Gastrocnemius medialis (tissue), 4 donors: ENCODE measurements around the gene CLDN8. TPM values are rescaled to one million over a fixed set of nuclear protein-coding genes. Genes with fewer than 3 reads are reported as not detected.

Source experiments
- ATAC-seq, 2 donors: fragments of 150-250 bp; one replicate each; pipeline ENCODE4 v1.9.1; 2016
- DNase-seq, 2 donors: peaks; one replicate each; pipeline ENCODE4 v3.0.0-alpha.2; 2019
- H3K27ac ChIP-seq, 4 donors: fragments of 200-600 bp; sonication (generic); 1 replicate in 1 of 4; 2 replicates in 3 of 4; pipeline ENCODE4 v1.5.1; 2016 to 2018; ENCODE audit warnings: mild to moderate bottlenecking in 2 of 4, moderate library complexity in 1 of 4
- H3K27me3 ChIP-seq, 3 donors: fragments of 200-600 bp; sonication (generic) in 2 of 3; 1 replicate in 1 of 3; 2 replicates in 2 of 3; pipeline versions ENCODE4 v1.5.1 to v1.6.0; 2016 to 2019; ENCODE audit warnings: mild to moderate bottlenecking in 1 of 3, moderate library complexity in 1 of 3
- H3K36me3 ChIP-seq, 2 donors: fragments of 200-600 bp; sonication (generic) in 1 of 2; one replicate each; pipeline ENCODE4 v1.5.1; 2017 to 2018
- H3K4me1 ChIP-seq, 2 donors: fragments of 200-600 bp; sonication (generic) in 1 of 2; one replicate each; pipeline ENCODE4 v1.5.1; 2016 to 2017; ENCODE audit warnings: mild to moderate bottlenecking in 2 of 2
- H3K4me3 ChIP-seq, 4 donors: fragments of 200-600 bp; sonication (generic) in 3 of 4; 1 replicate in 1 of 4; 2 replicates in 3 of 4; pipeline ENCODE4 v1.5.1; 2016 to 2019; ENCODE audit warnings: mild to moderate bottlenecking in 2 of 4
- H3K9me3 ChIP-seq, 3 donors: fragments of 200-600 bp; sonication (generic) in 2 of 3; 1 replicate in 1 of 3; 2 replicates in 2 of 3; pipeline ENCODE4 v1.5.1; 2016 to 2019
- POLR2A ChIP-seq, 2 donors: fragments of 450-650 bp; IDR thresholded peaks; one replicate each; pipeline ENCODE4 v1.6.1; 2017; ENCODE audit warnings: antibody characterized with exemption in 2 of 2, mild to moderate bottlenecking in 2 of 2, moderate library complexity in 2 of 2
- in situ Hi-C, 4 donors: fragments of 200-750 bp; cut with MboI; loops; one replicate each; pipeline versions ENCODE4 v1.15.0 to v1.8.0; 2017; ENCODE audit warnings: low sequenced_read_pairs in 4 of 4
- intact Hi-C: fragments of 100-400 bp; cut with DNase I; formaldehyde crosslinking; loops from one replicate; pipeline ENCODE4 v1.15.1; 2023; ENCODE audit warnings: low total_unique reads
- total RNA-seq, 4 donors: library from RNA; depleted of rRNA; stranded (reverse); fragments of >200 nt; gene quantifications; one replicate each; pipeline versions ENCODE4 v1.1.0 to v1.2.3, GENCODE V29; 2016
- TF ChIP-seq, protein P1 (sequence below), 5 experiments: fragments of 450-650 bp in 3 of 5; fragments of 200-600 bp in 2 of 5; sonication (generic) in 2 of 5; IDR thresholded peaks in 4 of 5; conservative IDR thresholded peaks in 1 of 5; 1 replicate in 4 of 5; 2 replicates in 1 of 5; pipeline ENCODE4 v1.5.1; 2016 to 2019; ENCODE audit warnings: antibody characterized with exemption in 5 of 5, mild to moderate bottlenecking in 3 of 5, moderate library complexity in 3 of 5

Gene CLDN8
- total RNA-seq, 4 donors from 2014 or later: 0.34 TPM; not detected in 3

DNA sequence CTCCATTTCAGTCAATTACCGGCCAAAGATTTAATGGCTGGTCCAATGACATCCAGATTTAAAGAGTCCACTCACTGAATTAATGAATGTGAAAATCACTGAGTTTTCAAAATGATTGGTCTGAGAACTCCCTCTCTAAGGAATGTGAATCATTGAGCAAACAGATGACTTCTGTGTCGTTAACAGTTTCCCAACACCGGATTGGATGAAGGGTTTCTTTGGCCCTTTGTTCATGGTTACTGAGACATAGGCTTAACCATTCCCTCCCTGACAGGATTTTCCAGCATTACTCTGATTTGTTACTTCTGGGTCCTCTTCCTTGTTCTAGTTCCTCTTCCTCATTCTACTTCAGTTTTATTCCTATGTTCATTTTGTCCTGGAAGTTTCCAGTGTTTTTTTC, 47.8 kb downstream of the CLDN8 start:
- TF ChIP-seq, protein P1, sequence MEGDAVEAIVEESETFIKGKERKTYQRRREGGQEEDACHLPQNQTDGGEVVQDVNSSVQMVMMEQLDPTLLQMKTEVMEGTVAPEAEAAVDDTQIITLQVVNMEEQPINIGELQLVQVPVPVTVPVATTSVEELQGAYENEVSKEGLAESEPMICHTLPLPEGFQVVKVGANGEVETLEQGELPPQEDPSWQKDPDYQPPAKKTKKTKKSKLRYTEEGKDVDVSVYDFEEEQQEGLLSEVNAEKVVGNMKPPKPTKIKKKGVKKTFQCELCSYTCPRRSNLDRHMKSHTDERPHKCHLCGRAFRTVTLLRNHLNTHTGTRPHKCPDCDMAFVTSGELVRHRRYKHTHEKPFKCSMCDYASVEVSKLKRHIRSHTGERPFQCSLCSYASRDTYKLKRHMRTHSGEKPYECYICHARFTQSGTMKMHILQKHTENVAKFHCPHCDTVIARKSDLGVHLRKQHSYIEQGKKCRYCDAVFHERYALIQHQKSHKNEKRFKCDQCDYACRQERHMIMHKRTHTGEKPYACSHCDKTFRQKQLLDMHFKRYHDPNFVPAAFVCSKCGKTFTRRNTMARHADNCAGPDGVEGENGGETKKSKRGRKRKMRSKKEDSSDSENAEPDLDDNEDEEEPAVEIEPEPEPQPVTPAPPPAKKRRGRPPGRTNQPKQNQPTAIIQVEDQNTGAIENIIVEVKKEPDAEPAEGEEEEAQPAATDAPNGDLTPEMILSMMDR (IDR thresholded peaks at IDR 0.05 in 4 of 5, conservative IDR thresholded peaks at IDR 0.05 in 1 of 5): no peak
- no peak for TF ChIP-seq POLR2A (IDR thresholded peaks at IDR 0.05)
- no peak for ATAC-seq
- Histone ChIP-seq H3K9me3 (no peaks in the 10 kb centered on the region), H3K4me1 (no peaks in the 10 kb centered on the region), H3K27me3 (no peaks in the 10 kb centered on the region), H3K36me3 (no peaks in the 10 kb centered on the region), H3K4me3 (no peak overlapping the region), H3K27ac (no peak overlapping the region)
- intact Hi-C loops: no loop called here
- in situ Hi-C loops: no loop called here
- DNase-seq: no peak

DNA sequence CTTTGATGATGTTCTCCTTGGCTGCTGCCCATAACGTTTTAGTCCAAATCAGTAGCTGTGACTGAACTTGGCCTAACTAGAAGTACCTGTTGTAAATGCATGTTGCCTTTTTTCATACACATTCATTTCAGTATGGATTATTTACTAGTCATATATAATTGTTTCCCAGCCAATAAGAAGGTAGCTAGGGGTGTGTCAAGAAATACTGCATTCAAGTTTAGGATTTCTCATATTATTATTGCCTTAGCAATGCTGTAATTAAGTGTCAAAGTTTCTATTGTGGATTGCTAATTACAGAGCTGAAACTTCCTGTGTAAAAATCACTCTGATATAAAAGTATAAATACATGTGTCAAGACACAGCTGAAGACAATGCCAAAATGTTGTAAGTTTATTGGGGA, 49.2 kb downstream of the CLDN8 start, which contains the start of gene CLDN17:
CLDN17 (minus strand) TSS at position 101 of the 400 bp plus-strand sequence. CDS start 188 bp downstream, outside the sequence.
- no peak for TF ChIP-seq POLR2A (IDR thresholded peaks at IDR 0.05)
- in situ Hi-C loops (no loop called here), intact Hi-C loops (no loop called here)
- Histone ChIP-seq H3K4me3 (no peak within 1 kb of the TSS), H3K27me3 (no peaks in the 10 kb centered on the region), H3K4me1 (no peaks in the 10 kb centered on the region), H3K27ac (no peak within 1 kb of the TSS), H3K9me3 (no peaks in the 10 kb centered on the region), H3K36me3 (no peaks in the 10 kb centered on the region)
- no peak for DNase-seq
- no peak for ATAC-seq

DNA sequence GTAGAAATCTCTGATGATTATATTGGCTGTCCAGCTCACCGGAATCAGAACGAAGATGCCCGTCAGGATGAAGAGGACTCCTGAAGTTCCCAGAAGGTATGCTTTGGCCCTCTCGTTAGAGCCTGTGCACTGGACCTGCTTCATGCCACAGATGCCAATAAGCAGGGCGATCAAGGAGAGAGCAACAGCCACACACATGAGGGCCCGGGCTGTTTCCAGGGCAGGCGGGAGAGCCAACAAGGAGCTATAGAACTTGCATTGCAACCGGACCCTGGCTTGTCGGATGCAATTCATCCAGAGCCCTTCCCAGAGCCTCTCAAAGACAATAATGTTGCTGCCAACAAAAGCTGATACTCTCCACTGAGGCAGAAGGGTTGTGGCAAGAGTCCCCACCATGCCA, 49.7 kb downstream of the CLDN8 start:
- Histone ChIP-seq H3K27ac (no peak overlapping the region), H3K4me1 (no peaks in the 10 kb centered on the region), H3K9me3 (no peaks in the 10 kb centered on the region), H3K27me3 (no peaks in the 10 kb centered on the region), H3K36me3 (no peaks in the 10 kb centered on the region), H3K4me3 (no peak overlapping the region)
- TF ChIP-seq POLR2A (IDR thresholded peaks at IDR 0.05): no peak
- TF ChIP-seq, protein P1 (IDR thresholded peaks at IDR 0.05 in 4 of 5, conservative IDR thresholded peaks at IDR 0.05 in 1 of 5): no peak
- intact Hi-C loops (no loop called here), in situ Hi-C loops (no loop called here)
- ATAC-seq (no peak), DNase-seq (no peak)

- no peaks in the 10 kb centered on the region for H3K4me1 ChIP-seq
- in situ Hi-C loops: no loop called here
- no peak for ATAC-seq
Observed at GRCh38 chr21:30164796-30165195, 51.1 kb downstream of the CLDN8 start.

More at GRCh38 chr21:30164796-30165195, 51.1 kb downstream of the CLDN8 start:
- no peaks in the 10 kb centered on the region for H3K36me3 ChIP-seq
- no peak for DNase-seq
- no peaks in the 10 kb centered on the region for H3K27me3 ChIP-seq
- no peak for TF ChIP-seq POLR2A (IDR thresholded peaks at IDR 0.05)
- TF ChIP-seq, protein P1 (IDR thresholded peaks at IDR 0.05 in 4 of 5, conservative IDR thresholded peaks at IDR 0.05 in 1 of 5): no peak
- H3K4me3 ChIP-seq: no peak overlapping the region
- no peak overlapping the region for H3K27ac ChIP-seq
- H3K9me3 ChIP-seq: no peaks in the 10 kb centered on the region
- intact Hi-C loops: no loop called here

Other genes with a start within 250 kb of the CLDN8 start
- gene CLDN17, start 49.3 kb downstream of the CLDN8 start, total RNA-seq: not detected
- not detected for gene KRTAP24-1, start 66.9 kb upstream of the CLDN8 start, total RNA-seq
- gene KRTAP25-1, start 73.4 kb upstream of the CLDN8 start, total RNA-seq: not detected
- gene KRTAP26-1, start 104.2 kb upstream of the CLDN8 start, total RNA-seq: not detected
- not detected for gene KRTAP27-1, start 121.6 kb upstream of the CLDN8 start, total RNA-seq
- gene KRTAP23-1, start 132.5 kb upstream of the CLDN8 start, total RNA-seq: not detected
- gene KRTAP13-2, start 156.2 kb upstream of the CLDN8 start, total RNA-seq: not detected
- gene KRTAP13-1, start 179.9 kb upstream of the CLDN8 start, total RNA-seq: not detected
- not detected for gene KRTAP13-3, start 209.8 kb upstream of the CLDN8 start, total RNA-seq
- not detected for gene KRTAP13-4, start 214.1 kb upstream of the CLDN8 start, total RNA-seq
- gene KRTAP15-1, start 224.2 kb upstream of the CLDN8 start, total RNA-seq: not detected